ENCODE results near the gene ACR. TPM values are rescaled to one million over a fixed set of nuclear protein-coding genes. Genes with fewer than 3 reads are reported as not detected.

ACR gene
- total RNA-seq, 1 donor from 2014 or later = not detected

DNA sequence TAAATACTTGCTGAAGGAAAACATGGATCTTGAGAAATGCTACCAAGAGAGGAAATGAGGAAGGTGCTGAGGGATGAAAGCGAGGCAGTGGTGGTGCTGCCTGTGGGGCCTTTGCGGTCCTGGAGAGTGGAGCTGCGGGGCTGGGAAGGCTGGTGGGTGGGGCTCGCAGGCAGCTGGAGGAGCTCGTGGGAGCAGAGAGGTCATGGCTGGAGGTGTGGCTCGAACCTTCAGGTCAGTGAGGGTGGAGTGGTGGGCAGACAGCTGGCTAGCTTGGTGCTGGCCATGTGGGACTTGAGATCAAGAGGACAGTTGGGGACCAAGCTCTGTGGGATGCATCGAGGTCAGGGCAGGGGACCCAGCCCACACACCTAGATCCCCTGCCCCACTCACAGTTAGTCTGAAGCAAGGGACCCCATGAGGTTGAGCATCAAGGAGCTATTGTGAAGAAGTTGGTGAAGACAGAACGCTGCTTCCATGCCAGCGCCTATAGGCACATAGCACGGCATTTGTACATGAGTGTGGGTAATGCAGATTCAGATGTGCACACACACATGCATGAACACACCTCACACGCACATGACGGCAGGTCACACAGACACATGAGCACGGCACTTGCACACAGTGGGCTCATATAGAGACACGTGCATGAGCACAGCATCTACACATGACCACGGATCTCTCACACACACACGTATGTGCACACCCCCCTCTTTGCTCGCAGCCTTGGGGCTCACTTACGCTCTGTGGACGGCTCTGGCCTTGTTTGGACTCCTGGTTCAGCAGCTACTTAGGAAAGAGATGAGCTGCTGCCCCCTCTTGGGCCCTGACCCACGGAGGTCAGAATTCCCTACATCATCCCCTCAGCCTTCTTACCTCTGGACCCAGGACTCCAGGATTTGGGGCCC is 34.9 kb upstream of the ACR start:
- ATAC-seq (ENCODE audit: low read depth) = no peak
- DNase-seq = no peak
- Mint-ChIP-seq H3K27ac (no peak overlapping the region), H3K4me3 (no peak overlapping the region), H3K27me3 (peaks cover 9% of the 10 kb centered on the region), H3K36me3 (ENCODE audit: low read depth) (no peaks in the 10 kb centered on the region), H3K9me3 (no peaks in the 10 kb centered on the region), H3K4me1 (no peaks in the 10 kb centered on the region)
- CTCF ChIA-PET = no interaction called here
- POLR2A ChIA-PET = no interaction called here
- TF ChIP-seq, protein P1, sequence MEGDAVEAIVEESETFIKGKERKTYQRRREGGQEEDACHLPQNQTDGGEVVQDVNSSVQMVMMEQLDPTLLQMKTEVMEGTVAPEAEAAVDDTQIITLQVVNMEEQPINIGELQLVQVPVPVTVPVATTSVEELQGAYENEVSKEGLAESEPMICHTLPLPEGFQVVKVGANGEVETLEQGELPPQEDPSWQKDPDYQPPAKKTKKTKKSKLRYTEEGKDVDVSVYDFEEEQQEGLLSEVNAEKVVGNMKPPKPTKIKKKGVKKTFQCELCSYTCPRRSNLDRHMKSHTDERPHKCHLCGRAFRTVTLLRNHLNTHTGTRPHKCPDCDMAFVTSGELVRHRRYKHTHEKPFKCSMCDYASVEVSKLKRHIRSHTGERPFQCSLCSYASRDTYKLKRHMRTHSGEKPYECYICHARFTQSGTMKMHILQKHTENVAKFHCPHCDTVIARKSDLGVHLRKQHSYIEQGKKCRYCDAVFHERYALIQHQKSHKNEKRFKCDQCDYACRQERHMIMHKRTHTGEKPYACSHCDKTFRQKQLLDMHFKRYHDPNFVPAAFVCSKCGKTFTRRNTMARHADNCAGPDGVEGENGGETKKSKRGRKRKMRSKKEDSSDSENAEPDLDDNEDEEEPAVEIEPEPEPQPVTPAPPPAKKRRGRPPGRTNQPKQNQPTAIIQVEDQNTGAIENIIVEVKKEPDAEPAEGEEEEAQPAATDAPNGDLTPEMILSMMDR (IDR thresholded peaks at IDR 0.05) = no peak
- intact Hi-C loops (cut with micrococcal nuclease) = no loop called here

DNA sequence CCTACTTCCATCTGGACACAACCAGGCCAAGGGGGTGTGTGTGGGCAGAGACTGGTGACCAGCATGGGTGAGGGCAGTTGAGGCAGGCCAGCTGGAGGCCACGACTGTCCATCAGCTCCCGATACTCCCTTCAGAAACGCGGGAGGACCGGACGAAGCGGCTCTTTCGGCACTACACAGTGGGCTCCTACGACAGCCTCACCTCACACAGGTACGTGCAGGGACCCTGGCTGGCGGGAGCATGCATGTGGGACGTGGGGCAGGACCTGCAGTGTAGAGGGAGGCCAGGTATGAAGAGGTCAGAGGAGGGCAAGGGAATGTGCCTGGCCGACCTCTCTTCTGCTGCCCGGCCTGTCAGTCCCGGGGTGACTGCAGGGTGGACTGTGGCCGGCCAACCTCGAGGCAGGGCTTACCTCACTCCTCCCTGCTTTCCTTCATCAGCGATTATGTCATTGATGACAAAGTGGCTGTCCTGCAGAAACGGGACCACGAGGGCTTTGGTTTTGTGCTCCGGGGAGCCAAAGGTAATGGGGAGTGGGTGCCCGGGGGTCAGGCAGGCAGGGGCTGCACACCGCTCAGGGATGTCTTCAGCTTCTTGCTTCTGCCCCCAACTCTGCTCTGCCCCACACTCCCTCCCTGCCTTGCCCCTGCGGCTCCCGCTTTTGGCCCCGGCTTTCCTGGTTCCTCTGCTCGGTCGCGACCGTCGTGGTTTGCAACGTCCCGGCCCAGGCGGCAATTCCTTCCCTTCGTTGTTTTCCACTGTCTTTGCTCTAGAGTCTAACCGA is 34.1 kb upstream of the ACR start:
- H3K9me3 Mint-ChIP-seq = no peaks in the 10 kb centered on the region
- H3K4me3 Mint-ChIP-seq = no peak overlapping the region
- peaks cover 6% of the 10 kb centered on the region for H3K27me3 Mint-ChIP-seq
- no peak overlapping the region for H3K27ac Mint-ChIP-seq
- POLR2A ChIA-PET = no interaction called here
- H3K36me3 Mint-ChIP-seq (ENCODE audit: low read depth) = no peaks in the 10 kb centered on the region
- CTCF ChIA-PET = no interaction called here
- TF ChIP-seq, protein P1 (IDR thresholded peaks at IDR 0.05) = no peak
- DNase-seq (no peak), ATAC-seq (ENCODE audit: low read depth) (no peak)
- H3K4me1 Mint-ChIP-seq = no peaks in the 10 kb centered on the region
- intact Hi-C loops (cut with micrococcal nuclease) = no loop called here

DNA sequence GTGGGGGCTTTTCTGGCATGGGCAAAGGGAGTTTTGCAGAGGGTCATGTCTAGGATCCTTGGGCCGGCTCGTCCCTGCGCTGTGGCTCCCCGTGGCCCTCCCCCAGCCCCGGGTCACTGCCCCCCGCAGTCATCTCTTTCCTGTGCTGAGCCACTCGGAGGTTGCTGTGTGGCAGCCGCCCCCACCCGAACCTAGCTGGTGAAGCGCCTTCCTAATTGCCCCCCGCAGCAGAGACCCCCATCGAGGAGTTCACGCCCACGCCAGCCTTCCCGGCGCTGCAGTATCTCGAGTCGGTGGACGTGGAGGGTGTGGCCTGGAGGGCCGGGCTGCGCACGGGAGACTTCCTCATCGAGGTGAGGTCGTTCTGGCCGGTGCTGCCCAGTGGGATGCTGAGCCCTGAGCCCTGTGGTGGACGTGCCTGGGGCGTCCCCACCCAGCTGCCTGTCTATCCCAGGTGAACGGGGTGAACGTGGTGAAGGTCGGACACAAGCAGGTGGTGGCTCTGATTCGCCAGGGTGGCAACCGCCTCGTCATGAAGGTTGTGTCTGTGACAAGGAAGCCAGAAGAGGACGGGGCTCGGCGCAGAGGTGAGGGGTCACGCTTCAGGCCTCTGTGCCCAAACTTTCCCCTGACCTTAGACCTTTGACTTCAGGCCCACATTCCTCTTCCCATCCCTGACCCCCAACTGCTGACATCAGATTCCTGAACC is 33.3 kb upstream of the ACR start:
- no peaks in the 10 kb centered on the region for H3K4me1 Mint-ChIP-seq
- no peak overlapping the region for H3K4me3 Mint-ChIP-seq
- DNase-seq (no peak), ATAC-seq (ENCODE audit: low read depth) (no peak)
- CTCF ChIA-PET = no interaction called here
- H3K9me3 Mint-ChIP-seq = no peaks in the 10 kb centered on the region
- H3K36me3 Mint-ChIP-seq (ENCODE audit: low read depth) = no peaks in the 10 kb centered on the region
- intact Hi-C loops (cut with micrococcal nuclease) = no loop called here
- POLR2A ChIA-PET = no interaction called here
- peaks cover 6% of the 10 kb centered on the region for H3K27me3 Mint-ChIP-seq
- H3K27ac Mint-ChIP-seq = no peak overlapping the region
- TF ChIP-seq, protein P1 (IDR thresholded peaks at IDR 0.05) = no peak

DNA sequence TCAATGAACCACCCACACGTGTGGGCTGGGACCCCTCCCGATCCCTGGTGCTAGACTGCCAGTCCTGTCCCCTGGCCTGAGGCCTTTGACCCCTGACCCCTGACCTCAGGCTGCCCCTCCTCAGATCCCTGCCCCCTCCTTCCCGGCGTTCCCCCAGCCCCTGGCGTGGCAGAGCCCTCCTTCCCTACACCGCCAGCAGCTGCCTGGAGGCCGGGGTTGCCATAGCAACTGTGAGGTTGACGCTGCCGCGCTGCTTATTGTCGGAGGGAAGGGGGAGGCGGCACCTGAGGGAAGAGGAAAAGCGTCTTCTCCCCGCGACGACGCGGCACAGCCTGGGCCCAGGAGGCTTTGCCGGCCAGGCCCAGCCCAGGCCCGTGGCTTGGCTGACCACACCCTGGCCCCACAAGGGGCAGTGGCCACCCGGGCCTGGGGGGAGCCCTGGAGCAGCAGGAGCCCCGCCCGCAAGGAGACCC is 32.7 kb upstream of the ACR start:
- Mint-ChIP-seq H3K9me3 (no peaks in the 10 kb centered on the region), H3K36me3 (ENCODE audit: low read depth) (no peaks in the 10 kb centered on the region), H3K4me3 (no peak overlapping the region), H3K27me3 (peaks cover 6% of the 10 kb centered on the region), H3K27ac (no peak overlapping the region), H3K4me1 (no peaks in the 10 kb centered on the region)
- TF ChIP-seq, protein P1 (IDR thresholded peaks at IDR 0.05) = no peak
- intact Hi-C loops (cut with micrococcal nuclease) = no loop called here
- no peak for ATAC-seq (ENCODE audit: low read depth)
- no peak for DNase-seq
- ChIA-PET POLR2A (no interaction called here), CTCF (no interaction called here)
